T follicular helper cell (primary cell): ENCODE data around the gene ATF6.
"Not testable (repeated sequence)": the region's sequence is repeated elsewhere in the genome, so short reads cannot be mapped to it uniquely, and the experiment has no call there.

Experiments used
- DNase-seq: peaks from one replicate; pipeline ENCODE4 v3.0.0-alpha.2; 2020; ENCODE audit warnings: low read depth
- total RNA-seq, 2 experiments: gene quantifications; one replicate each; lab custom pipeline; 2026; lab: John Stamatoyannopoulos, UW

Gene ATF6, protein sequence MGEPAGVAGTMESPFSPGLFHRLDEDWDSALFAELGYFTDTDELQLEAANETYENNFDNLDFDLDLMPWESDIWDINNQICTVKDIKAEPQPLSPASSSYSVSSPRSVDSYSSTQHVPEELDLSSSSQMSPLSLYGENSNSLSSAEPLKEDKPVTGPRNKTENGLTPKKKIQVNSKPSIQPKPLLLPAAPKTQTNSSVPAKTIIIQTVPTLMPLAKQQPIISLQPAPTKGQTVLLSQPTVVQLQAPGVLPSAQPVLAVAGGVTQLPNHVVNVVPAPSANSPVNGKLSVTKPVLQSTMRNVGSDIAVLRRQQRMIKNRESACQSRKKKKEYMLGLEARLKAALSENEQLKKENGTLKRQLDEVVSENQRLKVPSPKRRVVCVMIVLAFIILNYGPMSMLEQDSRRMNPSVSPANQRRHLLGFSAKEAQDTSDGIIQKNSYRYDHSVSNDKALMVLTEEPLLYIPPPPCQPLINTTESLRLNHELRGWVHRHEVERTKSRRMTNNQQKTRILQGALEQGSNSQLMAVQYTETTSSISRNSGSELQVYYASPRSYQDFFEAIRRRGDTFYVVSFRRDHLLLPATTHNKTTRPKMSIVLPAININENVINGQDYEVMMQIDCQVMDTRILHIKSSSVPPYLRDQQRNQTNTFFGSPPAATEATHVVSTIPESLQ
- total RNA-seq: 123 to 184 reads per million in 2 experiments

DNA sequence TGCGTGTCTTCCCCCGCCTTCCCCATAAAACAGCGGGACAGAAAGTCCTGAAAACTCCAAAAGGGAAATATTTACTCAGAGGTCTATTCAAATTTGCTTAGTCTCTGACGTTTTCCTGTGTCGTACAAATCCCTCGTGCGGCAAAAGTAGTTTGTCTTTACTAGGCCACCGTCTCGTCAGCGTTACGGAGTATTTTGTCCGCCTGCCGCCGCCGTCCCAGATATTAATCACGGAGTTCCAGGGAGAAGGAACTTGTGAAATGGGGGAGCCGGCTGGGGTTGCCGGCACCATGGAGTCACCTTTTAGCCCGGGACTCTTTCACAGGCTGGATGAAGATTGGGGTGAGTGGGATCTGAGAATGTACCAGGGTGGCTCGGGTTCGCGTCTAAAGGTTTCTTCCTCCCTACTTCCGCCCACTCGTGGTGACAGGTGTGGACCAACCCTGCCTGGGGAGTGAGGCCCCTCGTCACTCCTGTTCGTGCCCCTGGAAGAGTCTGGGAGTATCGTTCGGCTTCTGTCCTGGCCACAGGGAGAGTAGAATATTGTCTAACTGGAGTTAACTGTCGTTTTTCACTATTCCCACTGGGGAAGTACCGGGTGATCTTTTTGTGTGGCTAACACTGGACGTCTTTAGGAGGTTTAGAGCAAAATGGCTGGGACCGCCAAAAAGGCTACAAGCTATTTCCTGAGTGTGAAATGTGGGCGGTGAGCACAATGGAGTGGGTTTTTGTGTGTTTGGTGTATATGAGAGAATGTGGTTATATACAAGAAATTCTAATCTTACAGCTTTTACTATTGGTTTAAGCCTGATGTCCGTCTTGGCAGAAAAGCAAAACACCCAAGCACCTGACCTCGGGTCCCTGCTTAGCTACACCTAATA is at the start of gene ATF6:
Gene ATF6, plus strand, starts transcription at position 219 of the 880 bp plus-strand sequence. Its CDS starts 41 bp downstream, at position 260.
- peak; percentile 66 for DNase-seq

DNA sequence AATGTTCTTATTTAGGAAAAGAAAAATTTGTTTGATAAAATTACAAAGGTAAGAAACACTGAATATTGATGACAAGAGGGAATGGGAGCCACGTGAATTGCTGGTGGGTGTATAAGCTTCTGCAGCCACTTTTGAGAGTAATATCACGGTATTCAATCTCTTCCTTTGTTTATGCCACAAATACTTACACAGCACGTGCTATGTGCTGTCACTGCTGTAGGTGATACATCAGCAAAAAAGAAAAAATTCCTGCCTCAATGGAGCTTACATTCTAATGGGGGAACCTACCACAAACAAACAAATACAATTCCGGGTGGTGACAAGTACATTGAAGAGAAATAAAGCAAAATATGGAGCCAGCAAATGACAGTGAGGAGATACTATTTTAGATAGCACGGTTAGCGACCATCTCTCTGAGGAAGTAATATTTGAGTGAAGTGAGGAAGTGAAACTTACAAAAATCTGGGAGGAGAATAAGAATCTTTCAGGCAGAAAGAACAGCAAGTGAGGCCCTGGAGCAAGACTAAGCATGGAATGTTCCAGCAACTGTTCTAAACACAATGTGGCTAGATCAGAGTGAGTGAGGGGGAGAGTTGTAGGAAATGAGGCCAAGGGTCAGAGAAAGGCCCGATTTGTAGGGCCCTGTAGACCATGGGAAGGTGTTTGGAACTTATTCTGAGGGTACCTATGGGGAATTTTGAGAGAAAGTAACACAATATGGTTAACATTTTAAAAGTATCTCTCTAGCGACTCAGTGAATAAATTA is 47.4 kb upstream of the ATF6 start:
- DNase-seq: no peak

DNA sequence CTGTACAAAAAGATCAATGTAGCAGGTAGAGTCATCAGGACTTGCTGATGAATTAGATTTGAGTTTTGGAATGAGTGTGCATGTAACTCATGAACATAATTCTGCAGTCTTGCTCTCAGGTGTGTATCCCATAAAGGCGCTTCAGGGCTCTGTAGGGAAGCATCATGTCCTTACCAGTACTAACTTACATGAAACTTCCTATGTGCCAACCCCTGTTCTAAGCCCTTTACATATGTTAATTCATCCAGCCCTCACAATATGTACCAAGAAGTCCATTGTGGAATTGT is 46.9 kb upstream of the ATF6 start:
- DNase-seq: no peak

- DNase-seq: no peak
These were observed 45.7 kb upstream of the ATF6 start for GRCh38 chr1:161720422-161720821.

GRCh38 chr1:161720956-161721737 is 45.0 kb upstream of the ATF6 start, which contains the start of gene FCRLB:
TSS of gene FCRLB (plus strand) at chr1:161721544. CDS start at chr1:161722673, 1,129 bp downstream.
- no peak for DNase-seq

DNA sequence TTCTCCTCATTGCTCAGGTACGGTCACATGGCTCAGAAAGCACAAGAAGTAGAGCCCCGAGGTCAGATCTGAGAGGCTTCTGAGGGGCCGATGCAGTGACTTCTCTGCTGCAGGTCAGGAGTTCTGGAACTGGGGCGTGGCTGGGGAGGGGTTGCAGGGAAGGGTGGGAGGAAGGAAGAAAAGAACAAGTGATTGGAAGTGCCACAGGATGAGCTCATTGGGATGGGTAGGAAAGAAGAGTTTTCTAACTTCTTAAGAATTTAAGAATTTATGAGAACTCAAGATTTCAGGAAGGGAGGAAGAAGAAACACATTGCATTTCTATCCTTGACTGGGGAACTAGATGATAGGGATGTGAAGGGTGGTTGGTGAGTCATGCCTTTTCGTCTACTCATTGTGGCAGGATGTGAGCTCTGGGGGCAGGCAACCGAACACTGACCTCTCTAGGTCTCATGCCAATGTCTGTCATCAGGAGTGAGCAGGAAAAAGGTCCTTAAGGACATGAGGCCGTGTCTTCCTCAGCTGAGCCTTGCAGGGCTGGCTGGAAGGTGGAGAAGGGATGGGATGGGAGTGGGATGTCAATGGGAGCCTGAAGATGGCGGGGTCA is 44.3 kb upstream of the ATF6 start:
- DNase-seq: no peak

DNA sequence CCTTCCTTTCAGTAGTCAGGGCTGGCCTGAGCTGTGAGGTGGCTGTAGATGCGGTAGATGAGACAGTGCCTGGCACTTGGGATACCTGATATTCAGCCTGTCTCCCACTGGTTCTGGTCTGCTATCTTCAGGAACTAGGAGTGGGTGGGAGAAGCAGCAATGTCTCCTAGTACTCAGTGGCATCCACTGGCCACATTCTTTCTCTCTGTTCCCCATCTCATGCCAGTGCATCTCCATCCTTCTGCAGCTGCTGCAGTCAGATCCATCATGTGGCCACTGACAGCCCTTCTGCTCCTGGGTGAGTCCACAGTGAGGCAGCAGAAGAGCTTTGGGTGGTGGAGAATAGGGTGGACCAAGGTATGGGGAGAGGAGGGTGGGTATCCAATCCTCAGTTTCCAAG is 43.7 kb upstream of the ATF6 start:
- DNase-seq: no peak

- no peak for DNase-seq
These were observed 42.5 kb upstream of the ATF6 start for GRCh38 chr1:161723459-161724141.

- DNase-seq: not testable (repeated sequence)
These were observed 40.7 kb upstream of the ATF6 start for GRCh38 chr1:161725258-161725907.

- DNase-seq: peak; percentile 0
These were observed 40.1 kb upstream of the ATF6 start for GRCh38 chr1:161725908-161726472.

DNA sequence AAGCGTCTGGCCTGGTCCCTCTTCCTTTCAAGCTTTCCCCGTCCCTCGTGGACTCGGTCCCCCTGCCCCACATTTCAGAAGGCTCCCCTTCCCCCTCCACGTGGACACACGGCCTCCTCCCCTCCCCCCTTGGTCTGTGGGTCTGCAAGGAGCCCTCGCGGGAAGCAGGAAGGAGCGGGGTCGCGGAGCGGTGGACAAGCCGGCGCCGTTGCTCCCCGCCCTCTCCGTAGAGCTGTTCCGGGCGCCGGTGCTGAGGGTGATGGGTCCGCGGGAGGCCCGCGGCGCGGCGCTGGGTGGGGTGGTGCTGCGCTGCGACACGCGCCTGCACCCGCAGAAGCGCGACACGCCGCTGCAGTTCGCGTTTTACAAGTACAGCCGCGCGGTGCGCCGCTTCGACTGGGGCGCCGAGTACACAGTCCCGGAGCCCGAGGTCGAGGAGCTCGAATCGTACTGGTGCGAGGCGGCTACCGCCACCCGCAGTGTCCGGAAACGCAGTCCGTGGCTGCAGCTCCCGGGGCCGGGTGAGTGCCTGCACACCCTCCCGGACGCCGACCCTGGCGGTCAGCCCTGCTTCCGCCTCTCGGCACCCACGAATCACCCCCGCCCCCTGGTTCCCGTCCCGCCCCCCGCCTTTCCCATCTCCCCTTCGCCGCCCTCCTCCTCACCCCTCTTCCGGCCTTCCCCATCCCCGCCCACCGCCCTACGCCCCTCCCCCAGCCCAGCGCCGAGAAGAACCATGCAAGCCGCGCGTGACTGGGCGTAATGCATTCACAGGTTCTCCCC is 39.5 kb upstream of the ATF6 start:
- peak; percentile 45 for DNase-seq

- DNase-seq: peak; percentile 21
These were observed 38.7 kb upstream of the ATF6 start for GRCh38 chr1:161727256-161727924.

DNA sequence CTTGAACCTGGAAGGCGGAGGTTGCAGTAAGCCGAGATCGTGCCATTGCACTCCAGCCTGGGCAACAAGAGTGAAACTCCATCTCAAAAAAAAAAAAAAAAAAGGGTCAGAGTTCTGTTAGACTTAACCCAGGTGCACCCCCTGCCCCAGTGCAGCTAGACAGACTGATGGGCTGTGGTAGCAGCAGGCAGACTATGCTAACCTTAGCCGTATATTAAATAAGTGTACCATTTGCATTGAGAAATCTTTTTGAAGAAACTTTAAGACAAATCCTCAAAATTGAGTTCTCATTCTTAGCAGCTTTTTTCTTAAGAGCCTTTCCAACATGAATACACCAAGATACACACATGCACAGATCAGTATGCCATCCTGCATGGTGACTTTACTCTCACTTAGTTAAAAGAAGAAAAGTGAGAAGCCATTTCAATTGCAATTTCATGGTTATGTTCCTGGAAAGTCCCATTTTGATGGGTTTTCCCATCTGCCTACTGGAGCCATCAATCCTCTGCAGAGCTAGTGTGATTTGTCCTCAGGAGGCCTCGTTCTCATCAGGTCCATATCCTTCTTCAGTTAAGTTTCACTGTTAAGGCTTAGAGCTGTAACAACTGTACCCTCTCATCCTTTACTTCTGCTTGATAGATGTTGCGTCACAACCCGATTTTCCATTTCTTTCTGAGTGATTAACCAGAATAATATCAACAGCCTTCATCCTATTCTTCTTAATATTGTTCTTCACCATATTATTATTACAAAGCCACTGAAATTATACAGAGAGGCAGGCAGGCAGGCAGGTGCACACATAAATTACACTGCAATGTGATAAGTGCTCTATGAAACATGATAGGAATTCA is 37.5 kb upstream of the ATF6 start:
- no peak for DNase-seq

GRCh38 chr1:161730050-161730564 is 36.0 kb upstream of the ATF6 start:
- no peak for DNase-seq

- DNase-seq: no peak
These were observed 34.9 kb upstream of the ATF6 start for GRCh38 chr1:161731241-161731640.

GRCh38 chr1:161731981-161732718 is 34.0 kb upstream of the ATF6 start:
- no peak for DNase-seq
